RWPE2 (cell line): ENCODE measurements around the gene DUSP7.

Source experiments
- ATAC-seq: fragments of 200-7000 bp; cut with Tn5 transposase; 3 replicates; pipeline ENCODE4 v1.9.1; 2021; ENCODE audit warnings: low read depth
- DNase-seq: peaks from one replicate; pipeline ENCODE4 v3.0.0-alpha.2; 2020; ENCODE audit warnings: low spot score
- H3K27ac ChIP-seq: fragments of 450-650 bp; 2 replicates; pipeline ENCODE4 v1.5.1; 2017; ENCODE audit warnings: mild to moderate bottlenecking; ENCODE audit not compliant: poor library complexity, severe bottlenecking
- H3K27me3 ChIP-seq: fragments of 250-450 bp; sonication (Bioruptor Pico); 2 replicates; pipeline ENCODE4 v1.5.1; 2021; ENCODE audit warnings: mild to moderate bottlenecking, moderate library complexity; ENCODE audit not compliant: insufficient read depth, poor library complexity, severe bottlenecking
- H3K36me3 ChIP-seq: fragments of 250-450 bp; sonication (Bioruptor Pico); 2 replicates; pipeline ENCODE4 v1.5.1; 2020; ENCODE audit warnings: low read depth, mild to moderate bottlenecking, moderate library complexity
- H3K4me1 ChIP-seq: fragments of 250-450 bp; sonication (Bioruptor Pico); 2 replicates; pipeline ENCODE4 v1.5.1; 2021; ENCODE audit warnings: mild to moderate bottlenecking, moderate library complexity; ENCODE audit not compliant: insufficient read depth, poor library complexity, severe bottlenecking
- H3K4me3 ChIP-seq: fragments of 250-450 bp; sonication (Bioruptor Pico); 2 replicates; pipeline ENCODE4 v1.5.1; 2021; ENCODE audit warnings: mild to moderate bottlenecking, moderate library complexity; ENCODE audit not compliant: severe bottlenecking
- H3K9me3 ChIP-seq: fragments of 250-450 bp; sonication (Bioruptor Pico); 2 replicates; pipeline ENCODE4 v1.5.1; 2021; ENCODE audit warnings: mild to moderate bottlenecking, moderate library complexity; ENCODE audit not compliant: severe bottlenecking
- TF ChIP-seq, protein P1 (sequence below): fragments of 450-650 bp; IDR thresholded peaks from one replicate; pipeline ENCODE4 v1.5.1; 2017; ENCODE audit warnings: mild to moderate bottlenecking, moderate library complexity; ENCODE audit not compliant: poor library complexity, severe bottlenecking

Gene DUSP7

DNA sequence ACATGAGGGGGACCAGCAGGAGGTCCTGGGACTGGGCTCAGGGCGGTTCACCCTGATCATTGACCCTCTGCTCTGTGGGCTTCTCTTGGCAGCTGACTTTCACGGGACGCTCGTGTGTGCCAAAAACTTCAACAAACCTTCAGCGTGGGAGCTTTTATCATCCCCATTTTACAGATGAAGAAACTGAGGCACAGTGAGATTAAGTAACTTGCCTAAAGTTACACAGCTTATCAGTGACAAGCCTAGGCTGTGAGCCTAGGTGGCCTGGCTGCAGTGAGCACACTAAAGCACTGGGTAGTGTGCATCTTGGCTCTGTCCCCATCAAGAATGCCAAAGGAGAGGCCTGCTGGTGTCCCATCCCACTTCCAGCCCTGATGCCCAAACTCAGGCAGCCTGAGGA is 23.6 kb upstream of the DUSP7 start:
- Histone ChIP-seq H3K9me3 (no peaks in the 10 kb centered on the region), H3K4me1 (no peaks in the 10 kb centered on the region), H3K27ac (no peak overlapping the region), H3K27me3 (no peaks in the 10 kb centered on the region), H3K4me3 (no peak overlapping the region), H3K36me3 (no peaks in the 10 kb centered on the region; the same call in 1 of the 2 replicates)
- ATAC-seq (no peak), DNase-seq (no peak)
- TF ChIP-seq, protein P1, sequence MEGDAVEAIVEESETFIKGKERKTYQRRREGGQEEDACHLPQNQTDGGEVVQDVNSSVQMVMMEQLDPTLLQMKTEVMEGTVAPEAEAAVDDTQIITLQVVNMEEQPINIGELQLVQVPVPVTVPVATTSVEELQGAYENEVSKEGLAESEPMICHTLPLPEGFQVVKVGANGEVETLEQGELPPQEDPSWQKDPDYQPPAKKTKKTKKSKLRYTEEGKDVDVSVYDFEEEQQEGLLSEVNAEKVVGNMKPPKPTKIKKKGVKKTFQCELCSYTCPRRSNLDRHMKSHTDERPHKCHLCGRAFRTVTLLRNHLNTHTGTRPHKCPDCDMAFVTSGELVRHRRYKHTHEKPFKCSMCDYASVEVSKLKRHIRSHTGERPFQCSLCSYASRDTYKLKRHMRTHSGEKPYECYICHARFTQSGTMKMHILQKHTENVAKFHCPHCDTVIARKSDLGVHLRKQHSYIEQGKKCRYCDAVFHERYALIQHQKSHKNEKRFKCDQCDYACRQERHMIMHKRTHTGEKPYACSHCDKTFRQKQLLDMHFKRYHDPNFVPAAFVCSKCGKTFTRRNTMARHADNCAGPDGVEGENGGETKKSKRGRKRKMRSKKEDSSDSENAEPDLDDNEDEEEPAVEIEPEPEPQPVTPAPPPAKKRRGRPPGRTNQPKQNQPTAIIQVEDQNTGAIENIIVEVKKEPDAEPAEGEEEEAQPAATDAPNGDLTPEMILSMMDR, result no peak

DNA sequence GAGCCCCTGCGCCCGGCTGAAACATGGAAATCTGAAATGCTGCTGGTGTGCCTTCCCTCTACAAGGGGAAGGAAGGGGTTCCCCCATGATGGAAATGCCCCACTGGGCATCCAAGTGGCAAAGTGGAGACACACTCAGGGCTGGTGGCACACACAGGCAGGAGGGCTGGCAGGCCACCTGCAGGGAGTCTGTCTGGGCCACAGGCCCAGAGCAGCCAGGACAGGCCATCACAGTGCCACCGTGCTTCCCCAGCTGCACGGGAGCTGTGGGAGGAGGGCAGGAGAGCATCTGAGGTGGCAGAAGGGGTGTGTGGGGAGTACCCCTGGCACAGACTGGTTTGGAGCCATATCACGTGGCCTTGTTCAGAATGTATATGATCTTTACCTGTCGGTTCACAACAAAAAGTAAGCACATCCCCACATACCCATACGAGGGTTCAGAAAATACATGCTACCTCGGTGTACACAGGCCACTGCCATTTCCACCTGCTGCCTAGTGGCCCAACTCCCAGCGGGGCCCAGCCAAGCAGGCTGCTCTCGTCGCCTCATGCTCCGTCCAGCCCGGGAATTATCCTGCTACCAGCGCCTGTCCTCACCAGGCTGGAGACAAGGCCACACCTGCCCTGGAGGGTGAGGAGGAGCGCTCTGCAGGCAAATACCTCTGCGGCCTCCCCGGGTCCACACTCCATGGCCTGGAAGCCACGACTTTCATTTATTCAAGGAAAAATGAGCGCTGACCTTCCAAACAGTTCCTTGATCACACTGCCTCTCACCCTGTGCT is 22.6 kb upstream of the DUSP7 start:
- Histone ChIP-seq H3K4me3 (no peak overlapping the region), H3K9me3 (no peaks in the 10 kb centered on the region), H3K4me1 (no peaks in the 10 kb centered on the region), H3K36me3 (no peaks in the 10 kb centered on the region; the same call in none of the 2 replicates), H3K27me3 (no peaks in the 10 kb centered on the region), H3K27ac (no peak overlapping the region)
- TF ChIP-seq, protein P1, result no peak
- ATAC-seq, result no peak
- no peak for DNase-seq

DNA sequence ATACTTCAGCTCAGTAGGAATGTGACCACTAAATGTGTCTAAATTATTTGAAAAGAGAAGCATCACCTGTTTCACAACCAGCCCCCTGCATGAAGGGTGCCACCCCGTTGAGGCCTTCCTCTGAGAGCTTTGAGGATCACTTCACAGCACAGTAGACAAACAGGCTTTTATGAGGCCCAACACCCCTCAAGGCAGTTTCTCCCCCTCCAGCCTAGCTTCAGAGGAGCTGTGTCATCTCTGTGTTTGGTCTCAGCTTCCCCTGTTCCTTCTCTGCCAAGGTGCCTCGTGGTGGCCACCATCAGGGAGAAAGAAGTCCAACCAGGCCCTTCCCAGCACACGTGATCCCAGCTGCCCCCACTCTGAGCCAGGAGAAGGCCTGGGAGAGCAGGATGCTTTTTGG is 21.6 kb upstream of the DUSP7 start:
- Histone ChIP-seq H3K27me3 (no peaks in the 10 kb centered on the region), H3K4me3 (no peak overlapping the region), H3K27ac (no peak overlapping the region), H3K9me3 (no peaks in the 10 kb centered on the region), H3K36me3 (peaks cover 4% of the 10 kb centered on the region), H3K4me1 (no peaks in the 10 kb centered on the region)
- no peak for ATAC-seq
- no peak for DNase-seq
- TF ChIP-seq, protein P1, result no peak

DNA sequence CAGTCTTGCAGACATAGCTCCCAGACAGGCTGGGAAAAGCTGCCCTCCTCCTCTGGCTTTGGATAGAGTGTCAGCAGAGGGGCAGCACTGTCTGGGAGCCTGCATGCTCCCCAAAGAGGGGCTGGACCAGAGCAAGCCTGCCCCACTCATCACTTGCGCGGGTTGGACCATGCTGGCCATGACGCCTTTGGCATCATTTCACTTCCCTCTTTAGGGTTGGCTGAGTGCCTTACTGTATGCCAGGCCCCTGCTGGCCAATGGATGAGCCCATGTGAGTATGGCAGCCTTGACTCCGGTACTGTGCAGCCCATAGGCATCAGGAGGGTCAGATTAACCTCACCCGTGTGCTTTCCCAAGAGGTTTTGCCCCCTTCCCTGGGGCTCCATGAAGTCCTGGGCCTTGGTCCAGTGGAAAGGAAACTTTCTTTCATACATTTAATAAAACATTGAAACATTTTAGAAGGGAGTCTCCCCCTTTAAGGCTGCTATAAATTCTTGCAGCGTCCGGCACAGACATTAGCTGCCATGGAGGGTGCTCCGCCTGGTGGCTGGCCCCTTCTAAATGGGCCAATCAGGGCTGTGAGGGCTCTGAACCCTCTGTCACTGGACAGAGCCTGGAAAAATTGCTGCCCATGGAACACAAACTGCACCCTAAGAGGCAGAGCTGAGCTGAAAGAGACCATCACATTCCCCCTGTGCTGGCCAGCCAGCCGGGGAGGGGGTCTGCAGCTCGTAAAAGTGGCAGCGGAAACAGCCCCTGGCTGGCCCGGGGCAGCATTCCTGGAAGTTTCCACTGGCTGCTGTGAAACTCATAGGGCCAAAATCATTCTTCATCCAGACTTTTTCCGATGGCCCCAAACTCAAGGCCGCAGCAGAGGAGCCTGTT is 20.8 kb upstream of the DUSP7 start:
- Histone ChIP-seq H3K9me3 (no peaks in the 10 kb centered on the region), H3K27me3 (no peaks in the 10 kb centered on the region), H3K27ac (no peak overlapping the region), H3K36me3 (peaks cover 4% of the 10 kb centered on the region), H3K4me3 (no peak overlapping the region), H3K4me1 (no peaks in the 10 kb centered on the region)
- DNase-seq (no peak), ATAC-seq (no peak)
- TF ChIP-seq, protein P1, result no peak
